Thymus (tissue), 11 donors: ENCODE measurements around the gene DTNB. TPM values are rescaled to one million over a fixed set of nuclear protein-coding genes. Genes with fewer than 3 reads are reported as not detected.

ENCODE experiments used
- DNase-seq, 9 donors: peaks; one replicate each; pipeline ENCODE4 v3.0.0-alpha.2; 2013; ENCODE audit warnings: low spot score in 9 of 9, low read depth in 6 of 9, missing footprints in 1 of 9
- H3K27ac ChIP-seq, 2 donors: one replicate each; pipeline ENCODE4 v1.5.1; 2013; ENCODE audit warnings: control low read depth in 1 of 2, low read depth in 1 of 2, low read length in 1 of 2, mild to moderate bottlenecking in 1 of 2, moderate library complexity in 1 of 2
- H3K27me3 ChIP-seq, 2 donors: one replicate each; pipeline ENCODE4 v1.5.1; 2013; ENCODE audit warnings: low read length in 1 of 2; ENCODE audit not compliant: control insufficient read depth in 2 of 2, insufficient read depth in 1 of 2
- H3K36me3 ChIP-seq, 2 donors: one replicate each; pipeline ENCODE4 v1.5.1; 2013; ENCODE audit warnings: low read length in 1 of 2, mild to moderate bottlenecking in 1 of 2, moderate library complexity in 1 of 2; ENCODE audit not compliant: control insufficient read depth in 2 of 2, insufficient read depth in 2 of 2
- H3K4me1 ChIP-seq, 2 donors: one replicate each; pipeline ENCODE4 v1.5.1; 2013; ENCODE audit warnings: low read length in 2 of 2; ENCODE audit not compliant: control insufficient read depth in 2 of 2, insufficient read depth in 2 of 2
- H3K4me3 ChIP-seq, 2 donors: one replicate each; pipeline ENCODE4 v1.5.1; 2013; ENCODE audit warnings: low read length in 2 of 2, control low read depth in 1 of 2, mild to moderate bottlenecking in 1 of 2
- H3K9me3 ChIP-seq, 2 donors: one replicate each; pipeline ENCODE4 v1.5.1; 2013; ENCODE audit warnings: low read length in 1 of 2, mild to moderate bottlenecking in 1 of 2; ENCODE audit not compliant: control insufficient read depth in 2 of 2, insufficient read depth in 1 of 2
- WGBS: extraction: QIAGEN DNeasy Blood & Tissue Kit; methylation state at CpG from one replicate; pipeline ENCODE4 v1.1.7; 2013; 5-methylcytosine and 5-hydroxymethylcytosine counted together
- polyA plus RNA-seq: library from polyadenylated mRNA; stranded (reverse); fragments of 200-250 nt; gene quantifications from one replicate; pipeline ENCODE4 v1.2.3, GENCODE V29; 2013
- total RNA-seq: library from RNA; stranded (reverse); fragments of 120-200 nt; gene quantifications from one replicate; pipeline ENCODE4 v1.2.4, GENCODE V29; 2013
- donor health status: healthy.

The DTNB gene
- total and polyA plus RNA-seq, 2 donors, result 7.6 to 20.1 TPM

DNA sequence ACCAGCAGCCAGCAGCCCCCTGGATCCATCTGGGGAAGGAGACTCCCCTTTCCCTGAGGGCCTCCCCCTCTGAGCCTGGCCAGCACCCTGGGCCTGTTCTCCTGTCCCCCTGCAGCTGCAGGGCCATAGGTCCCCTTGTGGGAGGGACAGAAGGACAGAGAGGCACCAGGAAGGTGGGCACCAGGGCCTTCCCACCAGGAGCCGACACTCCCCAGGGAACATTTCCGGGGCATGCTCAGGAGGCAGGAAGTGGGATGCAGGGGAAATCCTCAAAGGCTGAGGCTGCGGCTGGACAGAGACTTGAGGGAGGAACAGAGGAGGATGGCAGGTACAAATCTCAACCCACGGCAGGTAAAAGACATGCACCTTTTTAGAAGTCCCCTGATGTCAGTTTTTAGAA lies 317.3 kb downstream of the DTNB start:
- H3K27me3 ChIP-seq, result no peaks in the 10 kb centered on the region
- H3K4me3 ChIP-seq, result no peak overlapping the region
- no peaks in the 10 kb centered on the region for H3K36me3 ChIP-seq
- H3K27ac ChIP-seq, result no peak overlapping the region
- no peaks in the 10 kb centered on the region for H3K4me1 ChIP-seq
- no peaks in the 10 kb centered on the region for H3K9me3 ChIP-seq
- WGBS, result 67% methylated on average over 4 of the region's 4 CpGs
- DNase-seq, result no peak

DNA sequence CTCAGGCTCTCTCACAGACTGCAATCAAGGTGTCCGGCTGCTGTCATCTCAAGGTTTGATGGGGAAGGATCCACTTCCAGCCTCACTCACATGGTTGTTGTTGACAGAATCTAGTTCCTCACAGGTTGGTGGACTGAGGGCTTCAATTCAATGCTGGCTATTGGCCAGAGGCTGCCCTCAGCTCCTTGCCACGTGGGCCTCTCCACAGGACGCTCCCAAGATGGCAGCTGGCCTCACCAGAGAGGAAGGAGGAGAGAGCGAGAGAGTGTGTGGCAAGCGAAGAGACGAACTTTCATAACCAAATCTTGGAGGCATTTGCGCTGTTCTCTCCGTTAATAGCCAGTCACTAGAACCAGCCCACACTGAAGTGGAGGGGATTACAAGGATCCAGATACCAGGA lies 318.1 kb downstream of the DTNB start:
- H3K9me3 ChIP-seq, result no peaks in the 10 kb centered on the region
- H3K4me1 ChIP-seq, result no peaks in the 10 kb centered on the region
- 95% methylated on average over 8 of the region's 8 CpGs for WGBS
- no peak overlapping the region for H3K27ac ChIP-seq
- H3K36me3 ChIP-seq, result no peaks in the 10 kb centered on the region
- no peaks in the 10 kb centered on the region for H3K27me3 ChIP-seq
- H3K4me3 ChIP-seq, result no peak overlapping the region
- DNase-seq, result no peak

DNA sequence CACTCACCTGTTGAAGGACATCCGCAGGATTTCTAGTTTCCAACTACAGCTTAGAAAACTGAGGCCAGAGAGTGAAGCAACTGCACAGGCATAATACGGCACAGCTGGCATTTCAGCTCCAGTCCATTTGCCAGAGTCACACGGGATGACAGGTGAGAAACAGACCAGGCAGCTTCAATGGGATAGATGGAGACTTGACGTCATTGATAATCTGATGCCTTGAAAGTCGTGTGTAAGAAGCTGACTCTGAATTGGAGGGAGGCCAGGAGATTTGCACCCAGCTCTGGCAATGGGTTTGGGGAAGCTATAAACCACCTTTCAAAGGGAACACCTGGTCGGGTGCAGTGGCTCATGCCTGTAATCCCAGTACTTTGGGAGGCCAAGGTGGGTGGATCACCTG lies 319.3 kb downstream of the DTNB start:
- no peaks in the 10 kb centered on the region for H3K4me1 ChIP-seq
- WGBS, result 92% methylated on average over 6 of the region's 6 CpGs
- H3K4me3 ChIP-seq, result no peak overlapping the region
- DNase-seq, result no peak
- no peak overlapping the region for H3K27ac ChIP-seq
- H3K27me3 ChIP-seq, result no peaks in the 10 kb centered on the region
- H3K36me3 ChIP-seq, result no peaks in the 10 kb centered on the region
- H3K9me3 ChIP-seq, result no peaks in the 10 kb centered on the region

- no peak for DNase-seq
- Histone ChIP-seq H3K9me3 (no peaks in the 10 kb centered on the region), H3K27ac (no peak overlapping the region), H3K4me1 (peaks cover 0 to 8% of the 10 kb centered on the region in 2 donors), H3K27me3 (no peaks in the 10 kb centered on the region), H3K36me3 (no peaks in the 10 kb centered on the region), H3K4me3 (no peak overlapping the region)
- WGBS, result 89% methylated on average over 7 of the region's 7 CpGs
Observed at GRCh38 chr2:25349397-25349796, 324.0 kb downstream of the DTNB start.

GRCh38 chr2:25347846-25348245 lies 325.5 kb downstream of the DTNB start:
- peaks cover 0 to 7% of the 10 kb centered on the region in 2 donors for H3K27me3 ChIP-seq
- DNase-seq, result no peak
- H3K4me3 ChIP-seq, result no peak overlapping the region
- 94% methylated on average over 2 of the region's 2 CpGs for WGBS
- no peak overlapping the region for H3K27ac ChIP-seq
- H3K9me3 ChIP-seq, result no peaks in the 10 kb centered on the region
- peaks cover 0 to 9% of the 10 kb centered on the region in 2 donors for H3K4me1 ChIP-seq
- no peaks in the 10 kb centered on the region for H3K36me3 ChIP-seq

DNA sequence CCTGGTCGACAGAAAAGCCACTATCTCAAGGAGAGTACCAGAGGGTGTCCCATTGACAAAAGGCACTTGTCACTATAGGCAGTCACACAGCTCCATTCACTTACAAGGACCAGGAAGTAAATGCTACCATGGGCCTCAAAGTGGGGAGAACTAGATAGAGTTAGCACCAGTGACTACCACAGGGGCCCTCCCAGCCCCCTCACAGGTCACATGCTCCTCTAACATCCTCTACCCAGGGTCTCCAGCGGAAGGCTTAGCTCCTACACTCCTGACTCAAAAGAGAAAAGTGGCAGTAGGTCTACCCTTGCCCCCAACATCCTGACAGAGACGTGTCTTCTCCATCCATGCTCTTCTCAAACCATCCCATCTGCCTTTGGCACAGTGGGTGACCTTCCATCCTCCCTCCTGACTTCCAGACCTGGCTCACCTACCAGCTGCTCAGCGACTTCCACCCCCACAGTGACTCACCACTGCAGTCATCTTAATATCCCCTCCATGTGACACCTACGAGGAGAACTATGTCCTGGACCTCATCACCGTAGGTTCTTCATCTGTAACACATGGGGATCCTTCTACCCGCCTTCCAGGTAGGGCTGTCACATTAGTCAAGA lies 326.1 kb downstream of the DTNB start:
- Histone ChIP-seq H3K4me1 (peaks cover 0 to 13% of the 10 kb centered on the region in 2 donors), H3K9me3 (no peaks in the 10 kb centered on the region), H3K27me3 (peaks cover 0 to 11% of the 10 kb centered on the region in 2 donors), H3K36me3 (no peaks in the 10 kb centered on the region), H3K4me3 (no peak overlapping the region), H3K27ac (no peak overlapping the region)
- peak in 2 of 9 donors; percentile 37 to 59 for DNase-seq
- 90% methylated on average over 7 of the region's 7 CpGs for WGBS

- DNase-seq, result no peak
- peaks cover 0 to 16% of the 10 kb centered on the region in 2 donors for H3K27me3 ChIP-seq
- no peaks in the 10 kb centered on the region for H3K9me3 ChIP-seq
- WGBS, result 96% methylated on average over 21 of the region's 21 CpGs
- H3K4me1 ChIP-seq, result peaks cover 8 to 28% of the 10 kb centered on the region in 2 donors
- H3K36me3 ChIP-seq, result no peaks in the 10 kb centered on the region
- H3K4me3 ChIP-seq, result no peak overlapping the region
- no peak overlapping the region for H3K27ac ChIP-seq
Observed at GRCh38 chr2:25343187-25343825, 330.1 kb downstream of the DTNB start.

GRCh38 chr2:25342372-25343186 lies 330.8 kb downstream of the DTNB start:
- Histone ChIP-seq H3K4me3 (peak overlapping the region; percentile 44 to 88), H3K4me1 (peaks cover 8 to 34% of the 10 kb centered on the region in 2 donors), H3K27me3 (peaks cover 0 to 16% of the 10 kb centered on the region in 2 donors), H3K9me3 (no peaks in the 10 kb centered on the region), H3K36me3 (no peaks in the 10 kb centered on the region), H3K27ac (no peak overlapping the region)
- peak; percentile 39 to 87 (median 68) for DNase-seq
- 21% methylated on average over 45 of the region's 45 CpGs for WGBS
